H1 (cell line): ENCODE measurements around the gene LRP1. TPM values are rescaled to one million over a fixed set of nuclear protein-coding genes. Genes with fewer than 3 reads are reported as not detected.

ENCODE experiments used
- CTCF ChIA-PET: fragments of 300-600 bp; sonication (Branson Sonifier 250); formaldehyde crosslinking; loops from one replicate; lab custom pipeline; 2021; ENCODE audit not compliant: partially characterized antibody; lab: Charles Lee
- POLR2A ChIA-PET: fragments of 300-600 bp; sonication (Branson Sonifier 250); formaldehyde crosslinking; loops from one replicate; lab custom pipeline; 2021; ENCODE audit warnings: inconsistent platforms; ENCODE audit not compliant: partially characterized antibody; lab: Charles Lee
- DNase-seq, 2 experiments: peaks; one replicate each; pipeline versions ENCODE4 v3.0.0 to v3.0.0-alpha.2; 2010 to 2022; ENCODE audit warnings: low spot score in 2 of 2, low read depth in 1 of 2, mixed read lengths in 1 of 2
- FAIRE-seq: peaks from 2 replicates; lab custom pipeline; 2011; peaks lifted over from hg19 to GRCh38; lab: Jason Lieb, UNC
- H2AFZ ChIP-seq: 2 replicates; pipeline ENCODE4 v1.8.1; 2012; ENCODE audit warnings: low read length, inconsistent platforms
- H2AK5ac ChIP-seq: 2 replicates; pipeline ENCODE4 v1.6.1; 2013; ENCODE audit warnings: low read depth, low read length
- H2BK120ac ChIP-seq: replicated peaks from 2 replicates; pipeline ENCODE3; 2013; ENCODE audit warnings: low read depth, low read length, inconsistent platforms
- H2BK12ac ChIP-seq: 2 replicates; pipeline ENCODE4 v1.6.1; 2013; ENCODE audit warnings: low read depth, low read length
- H2BK15ac ChIP-seq: 2 replicates; pipeline ENCODE4 v1.6.1; 2013; ENCODE audit warnings: low read length
- H2BK20ac ChIP-seq: 2 replicates; pipeline ENCODE4 v1.6.1; 2013; ENCODE audit warnings: low read length
- H2BK5ac ChIP-seq: 2 replicates; pipeline ENCODE4 v1.6.1; 2013; ENCODE audit warnings: low read depth, low read length
- H3K14ac ChIP-seq: 2 replicates; pipeline ENCODE4 v1.6.1; 2013; ENCODE audit warnings: inconsistent platforms; ENCODE audit not compliant: insufficient read length
- H3K18ac ChIP-seq: 2 replicates; pipeline ENCODE4 v1.6.1; 2013; ENCODE audit warnings: low read length; ENCODE audit errors: extremely low read depth
- H3K23ac ChIP-seq: 2 replicates; pipeline ENCODE4 v1.6.1; 2013; ENCODE audit warnings: inconsistent platforms; ENCODE audit not compliant: insufficient read length
- H3K23me2 ChIP-seq: 2 replicates; pipeline ENCODE4 v1.6.1; 2013; ENCODE audit warnings: low read depth, low read length
- H3K27ac ChIP-seq: 2 replicates; pipeline ENCODE4 v1.6.1; 2011; ENCODE audit warnings: low read depth, low read length, inconsistent platforms
- H3K27me3 ChIP-seq, 4 experiments: replicated peaks in 1 of 4; 1 replicate in 1 of 4; 2 replicates in 3 of 4; pipeline versions ENCODE4 v1.6.1 to v1.8.1; 2011 to 2013; ENCODE audit warnings: low read length in 3 of 4, mild to moderate bottlenecking in 3 of 4, inconsistent platforms in 2 of 4, mixed read lengths in 2 of 4, moderate library complexity in 1 of 4; ENCODE audit not compliant: control insufficient read depth in 3 of 4, insufficient read depth in 3 of 4; ENCODE audit errors: extremely low read depth in 1 of 4
- H3K36me3 ChIP-seq, 4 experiments: 2 replicates each; pipeline versions ENCODE4 v1.6.1 to v1.8.1; 2011 to 2013; ENCODE audit warnings: mild to moderate bottlenecking in 4 of 4, low read length in 3 of 4, moderate library complexity in 2 of 4, control low read depth in 1 of 4, inconsistent platforms in 1 of 4; ENCODE audit not compliant: insufficient read depth in 4 of 4, control insufficient read depth in 2 of 4
- H3K4ac ChIP-seq: replicated peaks from 2 replicates; pipeline ENCODE3; 2013; ENCODE audit warnings: low read length, low read depth, mixed read lengths, inconsistent platforms; ENCODE audit not compliant: insufficient read length
- H3K4me1 ChIP-seq, 4 experiments: replicated peaks in 1 of 4; 1 replicate in 1 of 4; 2 replicates in 3 of 4; pipeline versions ENCODE4 v1.6.1 to v1.8.1; 2011 to 2013; ENCODE audit warnings: low read length in 3 of 4, inconsistent platforms in 2 of 4, mixed read lengths in 1 of 4; ENCODE audit not compliant: insufficient read depth in 4 of 4, control insufficient read depth in 3 of 4
- H3K4me2 ChIP-seq, 2 experiments: 2 replicates each; pipeline versions ENCODE4 v1.6.1 to v1.8.1; 2011 to 2013; ENCODE audit warnings: low read depth in 2 of 2, low read length in 2 of 2, control low read depth in 1 of 2, inconsistent platforms in 1 of 2, mild to moderate bottlenecking in 1 of 2; ENCODE audit not compliant: insufficient read depth in 1 of 2
- H3K4me3 ChIP-seq, 4 experiments: fragments of 200-600, 300-600 bp in 1 of 4; sonication (generic), shearing (Covaris generic), sonication (Bioruptor Twin) in 1 of 4; 2 replicates each; pipeline versions ENCODE4 v1.5.1 to v1.8.1; 2011 to 2016; ENCODE audit warnings: low read length in 4 of 4, low read depth in 3 of 4, control low read depth in 2 of 4, inconsistent platforms in 2 of 4, mild to moderate bottlenecking in 2 of 4, mixed read lengths in 1 of 4, moderate library complexity in 1 of 4; ENCODE audit not compliant: insufficient read depth in 2 of 4; ENCODE audit errors: extremely low read depth in 1 of 4
- H3K56ac ChIP-seq: replicated peaks from 2 replicates; pipeline ENCODE3; 2013; ENCODE audit warnings: low read depth, mild to moderate bottlenecking, mixed read lengths, low read length, inconsistent platforms; ENCODE audit not compliant: insufficient read length
- H3K79me1 ChIP-seq: 2 replicates; pipeline ENCODE4 v1.6.1; 2013; ENCODE audit warnings: low read depth, low read length, control low read depth
- H3K79me2 ChIP-seq, 2 experiments: 2 replicates each; pipeline versions ENCODE4 v1.6.1 to v1.8.1; 2012 to 2013; ENCODE audit warnings: low read length in 2 of 2, mild to moderate bottlenecking in 2 of 2, inconsistent platforms in 1 of 2; ENCODE audit not compliant: insufficient read depth in 2 of 2, control insufficient read depth in 1 of 2
- H3K9ac ChIP-seq, 4 experiments: replicated peaks in 1 of 4; 1 replicate in 1 of 4; 2 replicates in 3 of 4; pipeline versions ENCODE4 v1.6.1 to v1.8.1; 2011 to 2013; ENCODE audit warnings: low read depth in 3 of 4, low read length in 3 of 4, control low read depth in 2 of 4, mild to moderate bottlenecking in 2 of 4, moderate library complexity in 2 of 4, inconsistent platforms in 1 of 4; ENCODE audit errors: extremely low read depth in 1 of 4
- H3K9me3 ChIP-seq, 2 experiments: 2 replicates each; pipeline versions ENCODE4 v1.6.1 to v1.8.1; 2012 to 2013; ENCODE audit warnings: mild to moderate bottlenecking in 2 of 2, moderate library complexity in 2 of 2, control low read depth in 1 of 2, inconsistent platforms in 1 of 2, low read depth in 1 of 2, low read length in 1 of 2, mixed read lengths in 1 of 2; ENCODE audit not compliant: insufficient read depth in 2 of 2
- H4K20me1 ChIP-seq, 2 experiments: replicated peaks in 1 of 2; 2 replicates each; pipeline versions ENCODE3 to v1.8.1; 2011 to 2013; ENCODE audit warnings: inconsistent platforms in 2 of 2, low read length in 2 of 2, mild to moderate bottlenecking in 1 of 2; ENCODE audit not compliant: insufficient read depth in 2 of 2, control insufficient read depth in 1 of 2
- H4K5ac ChIP-seq: 2 replicates; pipeline ENCODE4 v1.6.1; 2013; ENCODE audit warnings: low read length, low read depth, mixed read lengths, inconsistent platforms; ENCODE audit not compliant: insufficient read length
- H4K8ac ChIP-seq: 2 replicates; pipeline ENCODE4 v1.8.0; 2013; ENCODE audit warnings: mild to moderate bottlenecking, moderate library complexity, low read length, inconsistent platforms; ENCODE audit not compliant: insufficient read depth; ENCODE audit errors: extremely low read depth
- H4K91ac ChIP-seq: replicated peaks from 2 replicates; pipeline ENCODE3; 2013; ENCODE audit warnings: low read length, mixed read lengths, inconsistent platforms; ENCODE audit not compliant: insufficient read length
- SIX5 ChIP-seq: IDR thresholded peaks from 2 replicates; pipeline ENCODE4 v1.6.1; 2011; ENCODE audit warnings: mild to moderate bottlenecking, low read depth, low read length
- TBP ChIP-seq: IDR thresholded peaks from 2 replicates; pipeline ENCODE4 v1.6.1; 2011; ENCODE audit warnings: low read depth, low read length, improper control_type of control experiment
- WGBS, 2 experiments: shearing (Covaris generic) in 1 of 2; methylation state at CpG; one replicate each; pipeline versions ENCODE4 v1.1.6 to v1.1.7; 2013 to 2015; ENCODE audit warnings: low lambda C conversion rate in 2 of 2, mixed read lengths in 2 of 2, inconsistent platforms in 1 of 2, low coverage in 1 of 2, missing lambda C conversion rate in 1 of 2; ENCODE audit not compliant: insufficient replicate concordance in 2 of 2, insufficient coverage in 1 of 2, insufficient read length in 1 of 2; ENCODE audit errors: extremely low coverage in 1 of 2, missing lambda C conversion rate in 1 of 2; 5-methylcytosine and 5-hydroxymethylcytosine counted together
- polyA plus RNA-seq, 7 experiments: library from polyadenylated mRNA; depleted of rRNA in 3 of 7; stranded (reverse) in 5 of 7; unstranded in 2 of 7; fragments of >200 nt in 5 of 7; fragments of 200-250 nt in 2 of 7; gene quantifications; 1 replicate in 5 of 7; 2 replicates in 1 of 7; 4 replicates in 1 of 7; pipeline versions ENCODE4 v1.2.1 to v1.2.3, GENCODE V29; 2011 to 2013; ENCODE audit warnings: missing spikeins in 2 of 7, mixed read lengths in 2 of 7
- total RNA-seq: library from RNA; stranded (reverse); fragmentation: NEBNext Ultra II Directional; extraction: Animal tissue kit (Norgen Biotek cat#: 25700); gene quantifications from 2 replicates; pipeline ENCODE4 v1.2.1, GENCODE V29; 2021

LRP1 gene
- total and polyA plus RNA-seq, 2 of the 8 experiments (the other 6 are each of a cell fraction or from before 2014, with no cell fraction given): 35.3 to 92.5 TPM

DNA sequence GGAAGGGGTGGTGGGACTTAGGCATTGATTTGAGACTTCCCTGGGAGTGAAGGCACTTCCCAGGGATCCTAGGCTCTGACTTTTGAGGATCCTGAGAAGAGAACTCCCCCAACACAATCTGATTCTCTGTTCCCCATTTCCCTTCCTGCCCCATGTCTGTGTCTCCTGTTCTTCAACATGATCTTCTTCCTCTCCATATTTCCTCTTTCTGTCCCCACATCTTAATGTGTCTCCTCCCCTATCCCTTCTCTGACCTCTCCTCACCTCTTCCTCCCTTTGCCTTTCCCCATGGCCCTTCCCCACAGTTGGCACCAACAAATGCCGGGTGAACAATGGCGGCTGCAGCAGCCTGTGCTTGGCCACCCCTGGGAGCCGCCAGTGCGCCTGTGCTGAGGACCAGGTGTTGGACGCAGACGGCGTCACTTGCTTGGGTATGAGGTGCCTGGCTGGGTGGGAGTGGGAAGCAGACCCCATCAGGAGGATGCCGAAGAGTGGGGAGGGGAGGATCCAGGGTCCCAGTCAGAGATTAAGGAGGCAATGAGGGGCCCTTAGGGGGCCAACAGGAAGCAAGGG is 34.4 kb downstream of the LRP1 start:
- Histone ChIP-seq H3K18ac (no peak overlapping the region), H2BK15ac (no peak overlapping the region), H3K27me3 (no peaks in the 10 kb centered on the region), H4K91ac (no peak overlapping the region), H2BK20ac (no peak overlapping the region), H2AFZ (no peak overlapping the region), H3K4ac (no peak overlapping the region), H3K14ac (no peak overlapping the region), H4K8ac (no peak overlapping the region), H3K4me2 (no peak overlapping the region), H3K4me3 (no peak overlapping the region), H3K27ac (no peak overlapping the region), H3K4me1 (no peaks in the 10 kb centered on the region), H3K9me3 (no peaks in the 10 kb centered on the region), H2AK5ac (no peak overlapping the region), H3K56ac (no peak overlapping the region), H4K20me1 (peaks cover 0 to 20% of the 10 kb centered on the region in 2 experiments), H3K23me2 (no peaks in the 10 kb centered on the region; the same call in 1 of the 2 replicates), H2BK12ac (no peak overlapping the region), H3K36me3 (peaks cover 43 to 95% (median 74%) of the 10 kb centered on the region in 4 experiments; a peak in 7 of 8 replicates), H3K79me1 (no peaks in the 10 kb centered on the region; the same call in 1 of the 2 replicates), H3K79me2 (no peaks in the 10 kb centered on the region), H3K23ac (no peak overlapping the region), H2BK120ac (no peak overlapping the region), H4K5ac (no peak overlapping the region), H2BK5ac (no peak overlapping the region), H3K9ac (no peak overlapping the region)
- DNase-seq (no peak), FAIRE-seq (no peak)
- CTCF ChIA-PET: interaction anchor here (0.6 to 10.6 kb wide), 5 partner anchors 9 to 193 kb away, joined by 3 to 150 read pairs (median 5); no protein-coding TSS in a partner anchor
- no peak for TF ChIP-seq TBP
- TF ChIP-seq SIX5: no peak
- 97% methylated on average over 8 of the region's 8 CpGs; no CpG with 5 or more reads in 1 of the 2 experiments for WGBS, 2 experiments
- POLR2A ChIA-PET: interaction anchor here (1.5 to 10.8 kb wide), 3 partner anchors 11 to 27 kb away, joined by 3 to 75 read pairs (median 7); no protein-coding TSS in a partner anchor
